ENCODE data around the gene INSR. TPM values are rescaled to one million over a fixed set of nuclear protein-coding genes. Genes with fewer than 3 reads are reported as not detected.
A peak's percentile ranks its signal among the peaks of the same experiment; 100 is the strongest.

Gene INSR
- total RNA-seq, 1 donor from 2014 or later = 7.9 TPM

- peaks cover 14% of the 10 kb centered on the region for H3K27me3 Mint-ChIP-seq (ENCODE audit: low read depth, unreplicated experiment)
- peak; percentile 12 for DNase-seq (ENCODE audit: low read depth)
Observed at GRCh38 chr19:7294558-7295212, 471 bp upstream of the INSR start.

GRCh38 chr19:7292950-7293761 is 1.1 kb downstream of the INSR start:
- no peaks in the 10 kb centered on the region for H3K27me3 ChIP-seq (ENCODE audit: insufficient read depth, low read length)
- H3K27ac Mint-ChIP-seq (ENCODE audit: unreplicated experiment) = no peak overlapping the region

More at GRCh38 chr19:7294558-7295212, 471 bp upstream of the INSR start:
- no peaks in the 10 kb centered on the region for H3K9me3 Mint-ChIP-seq (ENCODE audit: unreplicated experiment)
- Histone ChIP-seq H3K4me3 (ENCODE audit: insufficient read depth, low read depth, low read length) (peak overlapping the region; percentile 62), H4K20me1 (ENCODE audit: insufficient read depth, low read length) (peaks cover 4% of the 10 kb centered on the region), H3K27ac (ENCODE audit: low read depth, low read length) (no peak overlapping the region), H3K36me3 (ENCODE audit: insufficient read depth, low read length) (no peaks in the 10 kb centered on the region), H3K4me1 (ENCODE audit: insufficient read depth, low read length) (peaks cover 6% of the 10 kb centered on the region), H3K9me3 (ENCODE audit: insufficient read depth, low read depth, low read length) (no peaks in the 10 kb centered on the region), H2AFZ (ENCODE audit: low read depth, low read length) (peak overlapping the region; percentile 69), H3K79me2 (ENCODE audit: insufficient read depth, low read length) (no peaks in the 10 kb centered on the region), H3K4me2 (ENCODE audit: low read length) (peak overlapping the region; percentile 95), H3K9ac (ENCODE audit: low read length) (peak overlapping the region; percentile 69), H3K27me3 (ENCODE audit: insufficient read depth, low read length) (peaks cover 3% of the 10 kb centered on the region)
- H3K4me1 Mint-ChIP-seq (ENCODE audit: low read depth, unreplicated experiment) = no peaks in the 10 kb centered on the region
- no peak for FAIRE-seq
- TF ChIP-seq CTCF (IDR thresholded peaks at IDR 0.05; ENCODE audit: insufficient read depth, low read depth, low read length) (no peak), EZH2 (IDR thresholded peaks at IDR 0.05; ENCODE audit: insufficient read depth, low read length) (no peak)
- H3K27ac Mint-ChIP-seq (ENCODE audit: unreplicated experiment) = no peak overlapping the region
- no peaks in the 10 kb centered on the region for H3K36me3 Mint-ChIP-seq (ENCODE audit: low read depth, unreplicated experiment)
- H3K4me3 Mint-ChIP-seq (ENCODE audit: unreplicated experiment) = peak overlapping the region; percentile 81

More at GRCh38 chr19:7292950-7293761, 1.1 kb downstream of the INSR start:
- no peak overlapping the region for H3K27ac ChIP-seq (ENCODE audit: low read depth, low read length)
- no peak for TF ChIP-seq EZH2 (IDR thresholded peaks at IDR 0.05; ENCODE audit: insufficient read depth, low read length)
- TF ChIP-seq CTCF (IDR thresholded peaks at IDR 0.05; ENCODE audit: insufficient read depth, low read depth, low read length) = no peak
- H3K4me1 Mint-ChIP-seq (ENCODE audit: low read depth, unreplicated experiment) = no peaks in the 10 kb centered on the region
- no peaks in the 10 kb centered on the region for H3K79me2 ChIP-seq (ENCODE audit: insufficient read depth, low read length)
- H4K20me1 ChIP-seq (ENCODE audit: insufficient read depth, low read length) = peaks cover 7% of the 10 kb centered on the region
- peaks cover 6% of the 10 kb centered on the region for H3K4me1 ChIP-seq (ENCODE audit: insufficient read depth, low read length)
- peak overlapping the region; percentile 69 for H2AFZ ChIP-seq (ENCODE audit: low read depth, low read length)
- H3K9me3 ChIP-seq (ENCODE audit: insufficient read depth, low read depth, low read length) = no peaks in the 10 kb centered on the region
- no peaks in the 10 kb centered on the region for H3K9me3 Mint-ChIP-seq (ENCODE audit: unreplicated experiment)
- DNase-seq (ENCODE audit: low read depth) (no peak), FAIRE-seq (no peak)
- no peaks in the 10 kb centered on the region for H3K36me3 Mint-ChIP-seq (ENCODE audit: low read depth, unreplicated experiment)
- H3K36me3 ChIP-seq (ENCODE audit: insufficient read depth, low read length) = no peaks in the 10 kb centered on the region
- peak overlapping the region; percentile 59 for H3K4me3 ChIP-seq (ENCODE audit: insufficient read depth, low read depth, low read length)
- peak overlapping the region; percentile 95 for H3K4me2 ChIP-seq (ENCODE audit: low read length)
- peak overlapping the region; percentile 79 for H3K9ac ChIP-seq (ENCODE audit: low read length)
- peaks cover 12% of the 10 kb centered on the region for H3K27me3 Mint-ChIP-seq (ENCODE audit: low read depth, unreplicated experiment)
- peak overlapping the region; percentile 81 for H3K4me3 Mint-ChIP-seq (ENCODE audit: unreplicated experiment)

Data from astrocyte (in vitro differentiated cells and primary cell).